ENCODE measurements around the gene IGFN1. TPM values are rescaled to one million over a fixed set of nuclear protein-coding genes. Genes with fewer than 3 reads are reported as not detected.

Gene IGFN1
- total and polyA plus RNA-seq, 8 donors, result 0.60 to 3.0 (median 0.95) TPM

GRCh38 chr1:201175820-201176500, 14.7 kb upstream of the IGFN1 start:
- intact Hi-C loops (cut with DNase I), result no loop called here
- Histone ChIP-seq H3K27ac (no peak overlapping the region), H3K4me3 (no peak overlapping the region), H3K9me3 (no peaks in the 10 kb centered on the region), H3K27me3 (peaks cover 0 to 8% of the 10 kb centered on the region in 2 donors), H3K36me3 (no peaks in the 10 kb centered on the region), H3K4me1 (peaks cover 0 to 7% of the 10 kb centered on the region in 2 donors)
- TF ChIP-seq, protein P1, sequence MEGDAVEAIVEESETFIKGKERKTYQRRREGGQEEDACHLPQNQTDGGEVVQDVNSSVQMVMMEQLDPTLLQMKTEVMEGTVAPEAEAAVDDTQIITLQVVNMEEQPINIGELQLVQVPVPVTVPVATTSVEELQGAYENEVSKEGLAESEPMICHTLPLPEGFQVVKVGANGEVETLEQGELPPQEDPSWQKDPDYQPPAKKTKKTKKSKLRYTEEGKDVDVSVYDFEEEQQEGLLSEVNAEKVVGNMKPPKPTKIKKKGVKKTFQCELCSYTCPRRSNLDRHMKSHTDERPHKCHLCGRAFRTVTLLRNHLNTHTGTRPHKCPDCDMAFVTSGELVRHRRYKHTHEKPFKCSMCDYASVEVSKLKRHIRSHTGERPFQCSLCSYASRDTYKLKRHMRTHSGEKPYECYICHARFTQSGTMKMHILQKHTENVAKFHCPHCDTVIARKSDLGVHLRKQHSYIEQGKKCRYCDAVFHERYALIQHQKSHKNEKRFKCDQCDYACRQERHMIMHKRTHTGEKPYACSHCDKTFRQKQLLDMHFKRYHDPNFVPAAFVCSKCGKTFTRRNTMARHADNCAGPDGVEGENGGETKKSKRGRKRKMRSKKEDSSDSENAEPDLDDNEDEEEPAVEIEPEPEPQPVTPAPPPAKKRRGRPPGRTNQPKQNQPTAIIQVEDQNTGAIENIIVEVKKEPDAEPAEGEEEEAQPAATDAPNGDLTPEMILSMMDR (IDR thresholded peaks at IDR 0.05), result no peak
- no peak for ATAC-seq
- DNase-seq, result peak in 1 of 4 donors; percentile 63

GRCh38 chr1:201176940-201177339, 13.7 kb upstream of the IGFN1 start:
- peak; percentile 90 for ATAC-seq
- TF ChIP-seq, protein P1 (IDR thresholded peaks at IDR 0.05), result no peak
- no peak for DNase-seq
- Histone ChIP-seq H3K9me3 (no peaks in the 10 kb centered on the region), H3K36me3 (no peaks in the 10 kb centered on the region), H3K4me1 (no peaks in the 10 kb centered on the region), H3K27me3 (no peaks in the 10 kb centered on the region), H3K4me3 (no peak overlapping the region), H3K27ac (no peak overlapping the region)
- intact Hi-C loops (cut with DNase I), result no loop called here

DNA sequence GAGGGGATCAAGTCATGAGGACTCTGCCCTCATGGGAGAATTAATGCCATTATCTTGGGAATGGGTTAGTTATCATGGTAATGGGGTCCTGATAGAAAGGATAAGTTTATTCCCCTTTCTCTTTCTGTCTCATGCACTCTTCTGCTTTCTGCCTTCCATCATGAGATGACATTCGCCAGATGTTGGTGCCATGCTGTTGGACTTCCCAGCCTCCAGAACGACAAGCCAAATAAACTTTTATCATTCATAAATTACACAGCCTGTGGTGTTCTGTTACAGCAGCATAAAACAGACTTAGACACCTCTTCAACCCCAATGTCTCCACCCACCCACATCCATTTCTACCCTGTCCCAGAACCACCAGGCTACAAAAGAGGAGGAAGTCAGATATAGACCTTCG, 11.9 kb upstream of the IGFN1 start:
- no peaks in the 10 kb centered on the region for H3K9me3 ChIP-seq
- no peaks in the 10 kb centered on the region for H3K36me3 ChIP-seq
- intact Hi-C loops (cut with DNase I), result no loop called here
- no peaks in the 10 kb centered on the region for H3K27me3 ChIP-seq
- H3K4me1 ChIP-seq, result no peaks in the 10 kb centered on the region
- no peak overlapping the region for H3K4me3 ChIP-seq
- no peak for DNase-seq
- H3K27ac ChIP-seq, result no peak overlapping the region
- ATAC-seq, result no peak
- TF ChIP-seq, protein P1 (IDR thresholded peaks at IDR 0.05), result no peak

GRCh38 chr1:201180141-201180540, 10.5 kb upstream of the IGFN1 start:
- no peaks in the 10 kb centered on the region for H3K27me3 ChIP-seq
- no peaks in the 10 kb centered on the region for H3K9me3 ChIP-seq
- H3K4me1 ChIP-seq, result peaks cover 0 to 3% of the 10 kb centered on the region in 2 donors
- DNase-seq, result no peak
- no peak overlapping the region for H3K4me3 ChIP-seq
- intact Hi-C loops (cut with DNase I), result no loop called here
- ATAC-seq, result no peak
- H3K36me3 ChIP-seq, result no peaks in the 10 kb centered on the region
- TF ChIP-seq, protein P1 (IDR thresholded peaks at IDR 0.05), result no peak
- no peak overlapping the region for H3K27ac ChIP-seq

DNA sequence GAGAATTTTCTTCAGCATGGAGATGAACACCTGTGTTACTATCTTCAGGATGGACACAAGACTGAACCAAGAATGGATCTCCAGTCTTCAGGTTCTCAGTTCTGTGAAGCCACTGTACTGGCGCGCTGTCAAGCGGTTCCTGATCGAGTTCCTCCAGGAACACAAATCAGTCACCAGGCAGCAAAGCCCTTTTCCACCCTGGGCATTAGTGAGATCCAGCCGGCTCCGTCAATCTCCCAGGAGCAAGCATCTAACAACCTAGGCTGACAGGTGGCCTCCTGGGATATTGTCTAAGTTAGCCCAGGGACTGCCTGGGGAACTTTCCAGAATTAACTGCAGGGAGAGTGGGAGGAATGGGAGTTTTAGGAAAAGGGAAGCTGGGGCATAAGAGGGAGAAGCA, 9.7 kb upstream of the IGFN1 start:
- ATAC-seq, result no peak
- Histone ChIP-seq H3K4me3 (no peak overlapping the region), H3K4me1 (peaks cover 0 to 3% of the 10 kb centered on the region in 2 donors), H3K27ac (no peak overlapping the region), H3K36me3 (no peaks in the 10 kb centered on the region), H3K9me3 (no peaks in the 10 kb centered on the region), H3K27me3 (no peaks in the 10 kb centered on the region)
- DNase-seq, result no peak
- intact Hi-C loops (cut with DNase I), result no loop called here
- TF ChIP-seq, protein P1 (IDR thresholded peaks at IDR 0.05), result no peak

Data from left lung (tissue), 10 donors.